22Rv1 (cell line): ENCODE measurements around the gene ZDHHC11.
"Not testable (repeated sequence)": the region's sequence is repeated elsewhere in the genome, so short reads cannot be mapped to it uniquely, and the experiment has no call there.

Experiments used
- CTCF ChIP-seq: fragments of 450-650 bp; IDR thresholded peaks from 2 replicates; pipeline ENCODE4 v1.5.1; 2017; ENCODE audit warnings: mild to moderate bottlenecking
- ZFX ChIP-seq: fragments of 450-650 bp; IDR thresholded peaks from 2 replicates; pipeline ENCODE4 v1.6.1; 2017; ENCODE audit warnings: antibody characterized with exemption, borderline replicate concordance

- TF ChIP-seq CTCF, ZFX: not testable (repeated sequence)
Observed at GRCh38 chr5:807719-808514, 42.9 kb downstream of the ZDHHC11 start.
